Measurements from ENCODE around the gene CWC25. TPM values are rescaled to one million over a fixed set of nuclear protein-coding genes. Genes with fewer than 3 reads are reported as not detected.
A peak's percentile ranks its signal among the peaks of the same experiment; 100 is the strongest.

The CWC25 gene
- total RNA-seq, 1 donor: 9.9 TPM

- H3K4me3 ChIP-seq (ENCODE audit: low read depth, low read length): peak overlapping the region; percentile 93
- no peak for DNase-seq (ENCODE audit: low read depth)
- no peak for TF ChIP-seq CTCF (IDR thresholded peaks at IDR 0.05; ENCODE audit: insufficient read depth, low read depth, low read length)
Observed at GRCh38 chr17:38851434-38851833, 26.3 kb upstream of the CWC25 start.

GRCh38 chr17:38850374-38850773 is 25.3 kb upstream of the CWC25 start:
- no peak for TF ChIP-seq CTCF (IDR thresholded peaks at IDR 0.05; ENCODE audit: insufficient read depth, low read depth, low read length)
- H3K4me3 ChIP-seq (ENCODE audit: low read depth, low read length): no peak overlapping the region
- DNase-seq (ENCODE audit: low read depth): no peak

- no peak for TF ChIP-seq CTCF (IDR thresholded peaks at IDR 0.05; ENCODE audit: insufficient read depth, low read depth, low read length)
- no peak overlapping the region for H3K4me3 ChIP-seq (ENCODE audit: low read depth, low read length)
- no peak for DNase-seq (ENCODE audit: low read depth)
Observed at GRCh38 chr17:38848939-38849605, 24.0 kb upstream of the CWC25 start.

GRCh38 chr17:38848557-38848891 is 23.4 kb upstream of the CWC25 start:
- DNase-seq (ENCODE audit: low read depth): no peak
- no peak for TF ChIP-seq CTCF (IDR thresholded peaks at IDR 0.05; ENCODE audit: insufficient read depth, low read depth, low read length)
- no peak overlapping the region for H3K4me3 ChIP-seq (ENCODE audit: low read depth, low read length)

- DNase-seq (ENCODE audit: low read depth): peak; percentile 52
- no peak for TF ChIP-seq CTCF (IDR thresholded peaks at IDR 0.05; ENCODE audit: insufficient read depth, low read depth, low read length)
- no peak overlapping the region for H3K4me3 ChIP-seq (ENCODE audit: low read depth, low read length)
Observed at GRCh38 chr17:38844261-38844757, 19.2 kb upstream of the CWC25 start.

- no peak for TF ChIP-seq CTCF (IDR thresholded peaks at IDR 0.05; ENCODE audit: insufficient read depth, low read depth, low read length)
- DNase-seq (ENCODE audit: low read depth): no peak
- peak overlapping the region; percentile 73 for H3K4me3 ChIP-seq (ENCODE audit: low read depth, low read length)
Observed at GRCh38 chr17:38825762-38826247, 684 bp upstream of the CWC25 start.

Data from fibroblast of villous mesenchyme (primary cell).